Lower leg skin (tissue), 3 donors: Measurements from ENCODE around the gene SIGLEC1.

ENCODE experiments used
- POLR2A ChIP-seq, 2 donors: fragments of 450-650 bp; IDR thresholded peaks; one replicate each; pipeline ENCODE4 v1.6.1; 2016 to 2017; ENCODE audit warnings: antibody characterized with exemption in 2 of 2, mild to moderate bottlenecking in 1 of 2, moderate library complexity in 1 of 2
- TF ChIP-seq, protein P1 (sequence below), 3 donors: fragments of 450-650 bp; IDR thresholded peaks; one replicate each; pipeline ENCODE4 v1.5.1; 2016; ENCODE audit warnings: antibody characterized with exemption in 3 of 3, mild to moderate bottlenecking in 3 of 3, moderate library complexity in 2 of 3

DNA sequence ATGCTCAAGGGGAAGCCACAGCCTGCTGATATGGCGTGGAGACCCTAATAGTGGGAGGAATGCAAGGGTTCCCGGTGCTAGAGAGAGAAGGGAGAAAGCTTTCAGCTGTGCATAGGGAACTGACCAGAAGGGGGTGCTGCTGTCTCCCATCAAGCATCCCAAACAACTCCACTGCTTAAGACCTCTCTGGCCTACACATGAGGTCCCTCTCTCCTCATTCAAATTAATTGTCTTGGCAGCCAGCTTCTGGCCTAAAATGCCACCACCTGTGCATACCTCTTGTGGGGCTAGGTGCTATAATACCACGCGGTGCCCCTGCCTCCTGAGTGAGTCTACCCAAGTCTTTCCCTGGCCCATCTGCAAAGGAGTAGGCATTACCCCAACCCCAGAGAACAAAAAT lies 40.7 kb upstream of the SIGLEC1 start:
- TF ChIP-seq, protein P1, sequence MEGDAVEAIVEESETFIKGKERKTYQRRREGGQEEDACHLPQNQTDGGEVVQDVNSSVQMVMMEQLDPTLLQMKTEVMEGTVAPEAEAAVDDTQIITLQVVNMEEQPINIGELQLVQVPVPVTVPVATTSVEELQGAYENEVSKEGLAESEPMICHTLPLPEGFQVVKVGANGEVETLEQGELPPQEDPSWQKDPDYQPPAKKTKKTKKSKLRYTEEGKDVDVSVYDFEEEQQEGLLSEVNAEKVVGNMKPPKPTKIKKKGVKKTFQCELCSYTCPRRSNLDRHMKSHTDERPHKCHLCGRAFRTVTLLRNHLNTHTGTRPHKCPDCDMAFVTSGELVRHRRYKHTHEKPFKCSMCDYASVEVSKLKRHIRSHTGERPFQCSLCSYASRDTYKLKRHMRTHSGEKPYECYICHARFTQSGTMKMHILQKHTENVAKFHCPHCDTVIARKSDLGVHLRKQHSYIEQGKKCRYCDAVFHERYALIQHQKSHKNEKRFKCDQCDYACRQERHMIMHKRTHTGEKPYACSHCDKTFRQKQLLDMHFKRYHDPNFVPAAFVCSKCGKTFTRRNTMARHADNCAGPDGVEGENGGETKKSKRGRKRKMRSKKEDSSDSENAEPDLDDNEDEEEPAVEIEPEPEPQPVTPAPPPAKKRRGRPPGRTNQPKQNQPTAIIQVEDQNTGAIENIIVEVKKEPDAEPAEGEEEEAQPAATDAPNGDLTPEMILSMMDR (IDR thresholded peaks at IDR 0.05) = no peak
- no peak for TF ChIP-seq POLR2A (IDR thresholded peaks at IDR 0.05)
